A549 treated with AZD9567 at 1 μM for 4 hours (cell line): Measurements from ENCODE around the gene TUT4. TPM values are rescaled to one million over a fixed set of nuclear protein-coding genes. Genes with fewer than 3 reads are reported as not detected.

Experiments used
- total RNA-seq: library from RNA; stranded (reverse); fragments of 200-300 nt; extraction: Qiagen RNA extraction; gene quantifications from 5 replicates; pipeline ENCODE4 v1.2.3, GENCODE V29; 2022; ENCODE audit not compliant: insufficient read depth

TUT4 gene, protein sequence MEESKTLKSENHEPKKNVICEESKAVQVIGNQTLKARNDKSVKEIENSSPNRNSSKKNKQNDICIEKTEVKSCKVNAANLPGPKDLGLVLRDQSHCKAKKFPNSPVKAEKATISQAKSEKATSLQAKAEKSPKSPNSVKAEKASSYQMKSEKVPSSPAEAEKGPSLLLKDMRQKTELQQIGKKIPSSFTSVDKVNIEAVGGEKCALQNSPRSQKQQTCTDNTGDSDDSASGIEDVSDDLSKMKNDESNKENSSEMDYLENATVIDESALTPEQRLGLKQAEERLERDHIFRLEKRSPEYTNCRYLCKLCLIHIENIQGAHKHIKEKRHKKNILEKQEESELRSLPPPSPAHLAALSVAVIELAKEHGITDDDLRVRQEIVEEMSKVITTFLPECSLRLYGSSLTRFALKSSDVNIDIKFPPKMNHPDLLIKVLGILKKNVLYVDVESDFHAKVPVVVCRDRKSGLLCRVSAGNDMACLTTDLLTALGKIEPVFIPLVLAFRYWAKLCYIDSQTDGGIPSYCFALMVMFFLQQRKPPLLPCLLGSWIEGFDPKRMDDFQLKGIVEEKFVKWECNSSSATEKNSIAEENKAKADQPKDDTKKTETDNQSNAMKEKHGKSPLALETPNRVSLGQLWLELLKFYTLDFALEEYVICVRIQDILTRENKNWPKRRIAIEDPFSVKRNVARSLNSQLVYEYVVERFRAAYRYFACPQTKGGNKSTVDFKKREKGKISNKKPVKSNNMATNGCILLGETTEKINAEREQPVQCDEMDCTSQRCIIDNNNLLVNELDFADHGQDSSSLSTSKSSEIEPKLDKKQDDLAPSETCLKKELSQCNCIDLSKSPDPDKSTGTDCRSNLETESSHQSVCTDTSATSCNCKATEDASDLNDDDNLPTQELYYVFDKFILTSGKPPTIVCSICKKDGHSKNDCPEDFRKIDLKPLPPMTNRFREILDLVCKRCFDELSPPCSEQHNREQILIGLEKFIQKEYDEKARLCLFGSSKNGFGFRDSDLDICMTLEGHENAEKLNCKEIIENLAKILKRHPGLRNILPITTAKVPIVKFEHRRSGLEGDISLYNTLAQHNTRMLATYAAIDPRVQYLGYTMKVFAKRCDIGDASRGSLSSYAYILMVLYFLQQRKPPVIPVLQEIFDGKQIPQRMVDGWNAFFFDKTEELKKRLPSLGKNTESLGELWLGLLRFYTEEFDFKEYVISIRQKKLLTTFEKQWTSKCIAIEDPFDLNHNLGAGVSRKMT (N-terminal part only)
- total RNA-seq = 22.6 to 46.7 TPM (median 23.8 TPM) in 5 replicates

DNA sequence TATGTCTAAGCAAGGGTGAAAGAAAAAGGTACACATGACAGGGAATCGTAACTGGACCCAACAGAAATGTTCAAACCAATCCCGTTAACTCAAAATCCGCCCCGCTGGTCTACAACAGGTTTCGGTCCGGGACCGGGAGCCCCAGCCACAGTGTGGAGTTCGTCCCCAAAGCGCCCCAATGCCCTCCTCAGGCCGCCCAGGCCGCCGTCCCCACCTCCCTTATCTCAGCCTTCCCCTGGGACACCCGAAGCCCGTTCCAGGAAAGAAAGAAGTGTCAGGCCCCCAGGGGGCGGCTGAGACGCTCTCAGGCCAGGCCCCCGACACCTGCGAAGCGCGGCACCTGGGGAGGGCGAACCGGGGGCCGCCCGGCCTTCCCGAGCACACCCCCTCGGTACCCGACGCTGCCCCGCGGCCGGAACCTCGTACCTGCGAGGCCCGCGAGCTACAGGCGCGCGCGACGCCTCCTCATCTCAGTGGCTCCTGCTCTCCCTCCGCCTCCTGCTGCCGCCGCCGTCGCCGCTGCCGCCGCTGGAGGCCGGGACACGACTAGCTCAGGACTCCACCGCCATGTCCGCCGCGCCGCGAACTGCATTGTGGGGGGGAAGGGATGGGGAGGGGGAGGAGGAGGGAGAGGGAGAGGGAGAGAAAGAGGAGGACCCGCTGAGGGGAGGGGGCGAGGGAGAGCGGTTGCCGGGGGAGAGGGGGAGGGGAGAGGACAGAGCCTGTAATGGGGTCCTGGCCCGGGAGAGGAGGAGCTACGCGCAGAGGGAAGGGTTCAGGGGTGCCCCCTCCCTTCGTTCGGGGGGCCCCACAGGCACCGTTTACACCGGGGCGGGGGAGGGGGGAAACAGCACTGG lies at the start of gene TUT4:
TSS of gene TUT4 (minus strand) at position 588 of the 857 bp plus-strand sequence. CDS start 26,812 bp downstream, outside the sequence.

DNA sequence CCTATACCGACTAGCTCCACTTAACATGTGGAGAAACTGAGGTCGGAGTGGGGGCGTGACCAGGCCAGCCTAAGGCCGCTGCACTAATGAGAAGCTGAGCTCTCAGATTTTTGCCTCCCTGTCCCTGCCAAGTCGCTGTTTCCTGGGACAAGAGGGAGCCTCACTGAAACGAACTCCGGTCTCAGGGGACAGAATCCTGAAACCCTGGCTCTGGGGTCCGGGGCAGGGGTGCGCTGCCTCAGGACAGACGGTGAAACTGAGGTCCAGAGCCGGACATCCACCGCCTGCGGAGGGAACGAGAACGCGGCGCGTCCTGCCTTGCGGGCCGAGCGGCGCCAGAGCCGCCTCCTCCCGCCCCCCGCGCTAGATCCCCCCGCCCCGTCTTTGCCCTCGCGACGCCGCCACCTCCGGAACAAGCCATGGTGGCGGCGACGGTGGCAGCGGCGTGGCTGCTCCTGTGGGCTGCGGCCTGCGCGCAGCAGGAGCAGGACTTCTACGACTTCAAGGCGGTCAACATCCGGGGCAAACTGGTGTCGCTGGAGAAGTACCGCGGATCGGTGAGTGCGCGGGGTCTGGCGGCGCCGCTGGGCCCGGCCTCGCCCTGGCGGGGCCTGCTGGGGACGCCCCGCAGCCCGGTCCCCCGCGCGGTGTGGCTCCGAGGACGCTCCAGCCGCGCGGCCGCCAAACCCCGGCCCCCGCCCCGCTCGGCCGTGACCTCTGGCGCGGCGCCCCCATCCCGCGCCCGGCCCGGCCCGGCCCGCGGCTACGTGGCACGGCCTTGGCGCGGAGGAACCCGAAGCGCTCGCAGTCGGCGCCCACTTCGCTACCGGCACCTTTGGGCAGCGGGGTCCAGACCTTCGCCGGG lies 49.3 kb upstream of the TUT4 start, which contains the start of gene GPX7:
TSS of gene GPX7 (plus strand) at position 381 of the 865 bp plus-strand sequence. CDS start at position 420, 39 bp downstream.

DNA sequence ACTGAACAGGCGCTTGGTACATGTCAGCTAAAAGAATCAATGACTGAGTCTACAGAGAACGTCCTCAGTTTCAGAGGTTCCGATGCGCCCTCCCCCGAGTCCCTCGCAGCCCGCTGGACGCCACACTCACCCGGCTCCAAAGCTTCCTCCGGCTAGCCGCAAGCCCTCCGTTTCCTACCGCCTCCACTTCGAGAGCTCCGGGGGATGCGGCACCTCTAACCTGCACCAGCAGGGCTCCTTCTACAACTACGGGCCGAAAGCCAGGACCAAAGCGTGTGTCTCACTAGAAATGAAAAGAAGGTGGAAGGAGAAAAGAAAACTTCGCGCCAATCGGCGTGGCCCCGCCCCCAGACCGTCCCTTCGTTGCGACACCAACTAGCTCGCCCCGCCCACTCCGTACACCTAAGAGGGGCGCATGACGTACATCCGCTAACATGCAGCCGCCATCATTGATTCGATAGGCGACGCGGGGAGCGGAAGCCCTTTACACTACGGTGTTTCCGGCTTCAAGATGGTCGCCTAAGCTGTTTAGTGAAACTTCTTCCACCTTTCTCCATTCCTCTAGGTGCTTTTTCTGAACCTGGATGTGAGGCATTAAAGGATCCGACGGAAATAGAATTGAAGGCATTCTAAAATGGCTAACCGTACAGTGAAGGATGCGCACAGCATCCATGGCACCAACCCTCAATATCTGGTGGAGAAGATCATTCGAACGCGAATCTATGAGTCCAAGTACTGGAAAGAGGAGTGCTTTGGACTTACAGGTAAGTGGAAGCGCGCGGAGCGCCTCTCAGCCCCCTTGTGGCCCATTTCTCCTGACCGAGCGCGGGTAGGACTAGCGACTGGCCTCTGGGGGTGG lies 148.5 kb downstream of the TUT4 start, which contains the start of the genes ORC1 and PRPF38A:
TSS of gene ORC1 (minus strand) at position 308 of the 859 bp plus-strand sequence. CDS start 2,200 bp downstream, outside the sequence.
TSS of gene PRPF38A (plus strand) at position 487 of the 859 bp plus-strand sequence. CDS start at position 635, 148 bp downstream.

Other genes starting within 250 kb of the TUT4 start
- 17.3 to 20.0 TPM (median 19.0 TPM) in 5 replicates for gene CC2D1B, start 186.9 kb downstream of the TUT4 start, total RNA-seq
- gene ORC1, start 148.7 kb downstream of the TUT4 start, total RNA-seq = 19.7 to 24.8 TPM (median 20.3 TPM) in 5 replicates
- 18.0 to 22.1 TPM (median 22.0 TPM) in 5 replicates for gene PRPF38A, start 148.5 kb downstream of the TUT4 start, total RNA-seq
- not detected in 5 replicates for gene GPX7, start 49.3 kb upstream of the TUT4 start, total RNA-seq
- 0.20 to 0.51 TPM (median 0.34 TPM) in 4 of 5 replicates, not detected in the other for gene SHISAL2A, start 80.1 kb upstream of the TUT4 start, total RNA-seq
- gene COA7, start 145.3 kb upstream of the TUT4 start, total RNA-seq = 15.3 to 24.1 TPM (median 22.3 TPM) in 5 replicates
- gene ZYG11B, start 173.4 kb upstream of the TUT4 start, total RNA-seq = 4.4 to 7.0 TPM (median 6.5 TPM) in 5 replicates